Effector CD4-positive, alpha-beta T cell (primary cell): ENCODE results near the gene XRRA1.

Experiments used
- DNase-seq: peaks from one replicate; pipeline ENCODE4 v3.0.0-alpha.2; 2020

XRRA1 gene

GRCh38 chr11:74950374-74950969 lies 1.6 kb upstream of the XRRA1 start:
- DNase-seq = no peak

DNA sequence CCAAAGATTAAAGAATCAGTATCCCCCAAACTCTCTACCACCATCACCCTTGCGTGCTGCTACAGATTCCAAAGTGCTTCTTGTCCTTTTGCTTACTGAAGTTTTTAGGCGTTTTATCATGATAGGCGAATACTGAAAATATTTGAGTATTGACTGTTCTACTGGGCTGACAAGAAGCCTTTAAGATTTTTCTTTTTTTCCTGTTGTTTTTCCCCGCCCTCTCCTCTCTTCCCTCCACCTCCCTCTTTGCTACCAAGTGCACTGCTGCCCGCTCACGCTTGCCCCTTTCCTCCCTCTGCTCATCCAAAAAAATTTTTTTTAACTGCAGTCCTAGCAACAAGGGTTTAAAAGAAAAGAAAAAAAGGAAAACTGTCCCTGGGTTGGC lies 854 bp upstream of the XRRA1 start:
- no peak for DNase-seq

DNA sequence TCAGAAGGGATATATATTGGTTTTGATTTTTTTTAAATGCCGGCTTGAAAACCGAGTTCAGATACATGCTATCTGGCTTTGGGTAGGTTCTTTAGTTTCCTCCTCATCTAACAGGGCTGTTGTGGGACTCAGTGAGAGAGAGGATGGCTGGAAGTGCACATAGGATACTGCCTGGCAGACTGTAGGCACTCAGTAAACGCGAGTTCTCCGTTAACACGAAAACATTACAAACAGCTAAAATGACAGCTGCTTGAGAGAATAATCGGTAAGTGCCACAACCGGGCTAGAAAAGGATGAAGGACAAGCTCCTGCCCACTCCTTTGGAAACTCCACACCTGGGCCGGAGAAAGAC lies 369 bp downstream of the XRRA1 start:
- DNase-seq = no peak

- DNase-seq = no peak
Observed at GRCh38 chr11:74942073-74942759, 6.7 kb downstream of the XRRA1 start.

DNA sequence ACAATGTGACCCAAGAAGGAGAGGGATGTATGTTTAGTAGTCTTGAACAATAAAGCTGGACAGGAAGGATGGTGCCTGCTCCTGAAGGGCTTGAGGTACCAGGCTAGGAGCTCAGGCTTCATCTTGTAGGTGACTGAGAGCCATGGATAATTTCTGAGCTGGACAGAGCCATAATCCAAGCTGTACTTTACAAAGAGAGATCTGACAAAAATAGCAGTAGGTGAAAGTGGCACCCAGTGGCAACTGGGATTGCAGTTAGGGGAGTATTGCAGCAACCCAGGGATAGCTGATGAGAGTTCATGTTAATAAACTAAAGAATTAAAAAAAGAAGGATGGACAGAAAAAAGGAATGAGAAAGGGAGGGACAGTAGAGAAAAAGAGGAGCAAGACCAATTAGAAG lies 7.4 kb downstream of the XRRA1 start:
- no peak for DNase-seq

DNA sequence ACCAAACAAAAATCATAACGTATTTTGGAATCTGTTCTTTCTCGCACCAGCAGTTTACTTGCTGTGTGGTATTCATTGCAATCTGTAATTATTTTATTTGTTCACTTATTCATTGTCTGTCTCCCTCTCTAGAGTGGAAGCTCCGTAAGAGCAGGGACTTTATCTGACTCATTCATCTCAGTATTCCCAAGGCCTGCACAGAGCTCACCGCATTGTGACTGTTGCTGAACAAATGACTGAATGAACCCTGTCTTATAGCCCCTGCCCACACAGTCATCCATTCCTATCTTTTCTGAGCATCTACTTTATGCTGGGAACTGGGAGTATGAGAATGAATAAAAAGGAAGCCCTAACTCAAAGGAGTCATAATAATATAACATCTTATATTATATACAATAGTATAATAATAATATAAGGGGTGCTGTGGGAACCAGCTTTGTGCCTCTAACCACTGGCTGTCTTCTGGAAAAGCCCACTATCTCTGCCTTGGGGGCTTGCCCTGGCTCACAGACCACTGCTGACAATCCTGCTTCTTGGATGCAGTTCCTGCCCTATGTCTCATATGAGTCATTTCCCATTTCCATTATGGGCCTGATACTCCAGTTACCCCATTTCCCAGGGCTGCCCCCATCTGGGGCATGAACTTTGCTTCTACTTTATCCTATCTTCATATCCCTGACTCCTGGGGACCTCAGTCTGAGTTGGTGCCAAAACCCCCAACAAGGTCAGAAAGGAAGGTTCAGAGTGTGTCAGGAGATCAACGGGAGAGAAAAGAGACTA lies 11.0 kb downstream of the XRRA1 start:
- no peak for DNase-seq

DNA sequence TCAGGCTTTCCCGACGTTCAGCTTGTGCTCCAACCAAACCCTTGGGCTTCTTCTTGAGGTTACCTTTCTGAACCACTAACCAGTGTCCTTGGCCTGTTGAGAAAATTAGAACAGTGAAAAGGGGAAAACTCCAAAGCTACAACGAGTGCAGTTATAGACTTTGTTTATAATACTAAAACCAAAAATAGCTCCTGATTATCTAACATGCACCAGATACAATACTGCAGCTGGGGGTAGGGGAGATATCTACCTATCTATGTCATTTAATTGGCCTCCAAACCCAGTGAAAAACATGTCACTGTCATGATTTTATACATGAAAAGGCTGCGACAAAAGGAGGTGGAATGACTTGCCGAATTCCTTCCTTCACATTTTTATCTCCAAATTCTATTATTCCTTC lies 11.9 kb downstream of the XRRA1 start:
- no peak for DNase-seq

DNA sequence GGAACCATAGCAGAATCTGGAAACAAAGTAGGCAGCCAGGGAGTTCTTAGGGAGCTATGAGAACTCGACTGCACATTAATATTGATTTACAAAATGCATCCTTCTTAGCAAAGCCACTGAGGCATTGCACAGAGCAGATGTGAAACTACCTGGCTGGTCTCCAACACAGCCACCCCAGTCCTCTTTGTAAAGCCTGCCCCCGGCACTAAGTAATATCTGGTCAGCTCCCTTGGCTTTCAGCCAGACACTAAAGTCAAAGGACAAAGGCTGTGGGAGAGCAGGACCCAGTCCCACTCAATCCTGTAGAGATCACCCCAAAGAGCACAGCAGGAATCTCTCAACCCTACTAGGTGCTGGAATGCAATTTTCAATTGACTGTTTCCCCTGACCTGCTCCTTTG lies 12.8 kb downstream of the XRRA1 start:
- DNase-seq = no peak

GRCh38 chr11:74935285-74935684 lies 13.6 kb downstream of the XRRA1 start:
- no peak for DNase-seq

GRCh38 chr11:74933765-74934164 lies 15.1 kb downstream of the XRRA1 start:
- no peak for DNase-seq

DNA sequence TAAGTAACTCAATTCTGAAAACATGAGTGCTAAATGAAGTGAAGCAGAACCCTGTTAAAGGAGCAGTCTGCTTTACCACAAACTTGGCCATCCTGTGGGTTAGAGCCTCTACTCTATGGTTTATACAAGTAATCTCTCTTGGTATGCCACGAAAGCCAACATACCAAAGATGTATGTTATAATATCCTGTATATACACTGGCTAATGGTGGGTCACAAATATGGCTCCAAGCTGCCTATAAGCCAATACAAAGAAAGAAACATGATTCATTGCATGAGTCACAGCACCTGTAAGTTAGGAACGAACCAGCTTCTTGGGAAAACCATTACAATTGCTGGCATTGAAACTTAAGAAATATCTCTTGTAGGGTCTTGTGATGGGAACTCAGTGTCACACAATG lies 16.1 kb downstream of the XRRA1 start:
- no peak for DNase-seq

- no peak for DNase-seq
Observed at GRCh38 chr11:74932169-74932568, 16.7 kb downstream of the XRRA1 start.

GRCh38 chr11:74929431-74930363 lies 19.2 kb downstream of the XRRA1 start:
- peak; percentile 56 for DNase-seq

- no peak for DNase-seq
Observed at GRCh38 chr11:74927496-74927895, 21.4 kb downstream of the XRRA1 start.

GRCh38 chr11:74926304-74927030 lies 22.4 kb downstream of the XRRA1 start:
- no peak for DNase-seq

- no peak for DNase-seq
Observed at GRCh38 chr11:74925281-74925680, 23.6 kb downstream of the XRRA1 start.

- no peak for DNase-seq
Observed at GRCh38 chr11:74923125-74923524, 25.8 kb downstream of the XRRA1 start.

- no peak for DNase-seq
Observed at GRCh38 chr11:74909812-74910211, 39.1 kb downstream of the XRRA1 start.

- DNase-seq = no peak
Observed at GRCh38 chr11:74909385-74909784, 39.5 kb downstream of the XRRA1 start.

DNA sequence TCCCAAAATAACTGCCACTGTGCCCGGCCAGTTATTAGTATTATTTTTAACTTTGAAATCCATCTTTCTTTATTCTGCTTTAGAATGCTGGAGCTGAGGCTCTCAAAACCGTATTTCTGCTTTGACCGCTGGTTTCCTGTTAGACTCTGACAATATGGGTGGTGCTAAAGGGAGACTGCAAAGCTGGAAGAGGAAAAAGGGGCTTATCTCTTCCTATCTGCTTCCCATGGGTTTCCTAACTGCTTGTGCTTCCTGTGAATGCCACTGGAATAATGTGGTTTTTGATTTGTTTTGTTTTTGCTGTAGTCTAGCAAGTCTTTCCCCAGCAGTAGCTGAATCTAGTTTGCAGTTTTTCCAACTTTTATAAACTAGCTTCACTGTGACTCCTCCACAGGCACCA lies 43.6 kb downstream of the XRRA1 start:
- DNase-seq = no peak

GRCh38 chr11:74902342-74902741 lies 46.5 kb downstream of the XRRA1 start:
- DNase-seq = no peak

DNA sequence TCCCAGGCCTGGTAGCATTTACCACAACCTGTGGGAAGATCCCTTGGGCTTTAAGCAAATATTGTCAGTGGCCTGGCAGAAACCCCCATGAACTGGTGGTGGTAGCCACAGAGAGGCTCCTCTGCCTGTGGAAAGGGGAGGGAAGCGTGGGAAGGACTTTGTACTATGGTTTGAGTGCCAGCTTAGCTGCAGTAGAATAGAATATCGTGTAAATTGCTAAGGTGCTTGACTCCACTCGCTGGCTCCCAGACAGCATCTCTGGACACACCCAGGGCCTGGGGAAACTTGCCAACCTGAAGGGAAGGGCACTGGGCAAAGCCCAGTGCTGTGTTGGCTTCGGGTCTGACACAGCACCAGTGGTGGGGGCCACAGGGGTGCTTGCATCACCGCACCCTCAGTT lies 52.6 kb downstream of the XRRA1 start:
- no peak for DNase-seq
